Measurements from ENCODE around the gene DAB2IP.

The DAB2IP gene

GRCh38 chr9:121662891-121663580 lies 11.6 kb downstream of the DAB2IP start:
- no peak for TF ChIP-seq CTCF (conservative IDR thresholded peaks at IDR 0.05; ENCODE audit: low read depth)
- DNase-seq (ENCODE audit: low spot score): no peak
- H3K27ac ChIP-seq: no peak overlapping the region
- ChIA-PET POLR2A (ENCODE audit: low non-redundant PET) (no interaction called here), CTCF (interaction anchor here (1.0 kb wide), 1 partner anchor 21 kb away, joined by 3 read pairs; no protein-coding TSS in a partner anchor)

- ChIA-PET POLR2A (ENCODE audit: low non-redundant PET) (no interaction called here), CTCF (interaction anchor here (1.0 kb wide), 1 partner anchor 20 kb away, joined by 3 read pairs; no protein-coding TSS in a partner anchor)
- no peak for TF ChIP-seq CTCF (conservative IDR thresholded peaks at IDR 0.05; ENCODE audit: low read depth)
- DNase-seq (ENCODE audit: low spot score): no peak
- H3K27ac ChIP-seq: no peak overlapping the region
Observed at GRCh38 chr9:121663591-121663990, 12.2 kb downstream of the DAB2IP start.

- DNase-seq (ENCODE audit: low spot score): no peak
- no peak overlapping the region for H3K27ac ChIP-seq
- ChIA-PET CTCF (no interaction called here), POLR2A (ENCODE audit: low non-redundant PET) (no interaction called here)
- TF ChIP-seq CTCF (conservative IDR thresholded peaks at IDR 0.05; ENCODE audit: low read depth): no peak
Observed at GRCh38 chr9:121666294-121666693, 14.9 kb downstream of the DAB2IP start.

- H3K27ac ChIP-seq: no peak overlapping the region
- CTCF ChIA-PET: interaction anchor here (1.5 kb wide), 1 partner anchor 10 kb away, joined by 5 read pairs; no protein-coding TSS in a partner anchor
- POLR2A ChIA-PET (ENCODE audit: low non-redundant PET): no interaction called here
- no peak for DNase-seq (ENCODE audit: low spot score)
- no peak for TF ChIP-seq CTCF (conservative IDR thresholded peaks at IDR 0.05; ENCODE audit: low read depth)
Observed at GRCh38 chr9:121667214-121667613, 15.8 kb downstream of the DAB2IP start.

- DNase-seq (ENCODE audit: low spot score): no peak
- H3K27ac ChIP-seq: no peak overlapping the region
- no peak for TF ChIP-seq CTCF (conservative IDR thresholded peaks at IDR 0.05; ENCODE audit: low read depth)
- ChIA-PET POLR2A (ENCODE audit: low non-redundant PET) (no interaction called here), CTCF (interaction anchor here (0.7 to 1.5 kb wide), 2 partner anchors 11 to 26 kb away, joined by 3 to 5 read pairs; no protein-coding TSS in a partner anchor)
Observed at GRCh38 chr9:121667890-121668289, 16.5 kb downstream of the DAB2IP start.

GRCh38 chr9:121670431-121670830 lies 19.0 kb downstream of the DAB2IP start:
- CTCF ChIA-PET: no interaction called here
- H3K27ac ChIP-seq: no peak overlapping the region
- DNase-seq (ENCODE audit: low spot score): no peak
- POLR2A ChIA-PET (ENCODE audit: low non-redundant PET): no interaction called here
- TF ChIP-seq CTCF (conservative IDR thresholded peaks at IDR 0.05; ENCODE audit: low read depth): no peak

Measured in RWPE1 (cell line).